HG02798 (cell line): Measurements from ENCODE around the gene ANK3.

ENCODE experiments used
- ATAC-seq: cut with Tn5 transposase; IDR thresholded peaks from one replicate; pipeline ENCODE4 v1.9.1; 2021; ENCODE audit warnings: mild to moderate bottlenecking; ENCODE audit not compliant: unreplicated experiment, poor library complexity

ANK3 gene

DNA sequence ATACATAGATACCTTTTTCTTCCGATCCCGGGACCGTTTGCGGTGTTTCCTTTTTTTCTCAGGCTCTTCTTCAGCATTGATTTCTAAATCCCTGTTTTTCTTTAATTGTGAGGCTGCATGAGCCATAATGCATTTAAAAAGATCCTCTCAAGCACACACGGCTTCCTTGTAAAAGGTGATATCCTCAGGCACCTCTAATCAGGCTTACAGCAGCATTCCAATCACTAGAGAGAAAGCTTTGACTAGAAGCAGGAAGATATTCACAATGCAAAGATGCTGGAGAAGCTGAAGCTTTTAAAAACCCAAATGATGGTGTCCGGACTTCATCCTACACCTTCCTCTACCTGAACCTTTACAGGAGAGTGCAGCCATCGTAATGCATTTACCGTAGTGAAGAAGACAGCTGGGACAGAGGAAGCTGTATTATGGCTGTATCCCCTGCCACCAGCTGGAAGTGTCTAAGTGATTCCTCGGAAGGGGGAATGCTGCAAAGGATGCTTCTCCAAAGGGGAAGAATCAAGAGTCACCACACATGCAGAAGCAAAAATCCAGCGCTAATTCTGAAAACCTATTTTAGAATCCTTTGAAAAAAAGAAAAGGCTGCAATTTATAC, at the start of gene ANK3:
TSS of gene ANK3 (minus strand) at position 463 of the 613 bp plus-strand sequence. CDS start at position 126, 337 bp downstream.
- no peak for ATAC-seq

DNA sequence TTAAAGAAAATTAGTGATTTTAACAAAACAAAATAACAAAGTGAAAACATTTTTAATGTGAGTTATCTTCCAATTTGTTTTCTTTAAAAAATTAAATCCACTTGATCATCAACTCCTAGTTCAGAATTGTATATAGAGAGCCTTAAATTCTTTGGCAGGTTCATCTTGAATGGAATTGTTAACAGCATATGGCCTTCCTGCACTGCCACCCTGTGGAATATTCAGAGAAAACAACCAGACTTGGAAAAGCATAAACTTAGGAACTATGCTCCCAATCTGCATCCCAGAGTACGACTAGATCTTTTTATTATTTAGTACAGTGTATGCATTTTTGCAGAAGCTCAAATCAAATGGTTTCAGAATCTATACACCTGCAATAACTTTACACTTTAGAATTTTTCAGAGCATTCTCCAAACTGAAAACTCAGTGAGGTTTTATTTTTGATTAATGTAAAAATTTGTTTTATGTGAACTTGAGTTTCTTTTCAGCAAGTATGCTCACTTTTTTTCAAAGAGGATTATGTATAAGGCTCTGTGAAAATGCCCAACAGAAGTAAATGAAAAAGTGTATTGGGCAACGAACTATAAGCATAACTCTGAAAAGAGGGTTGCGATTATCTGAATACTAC, 44.9 kb upstream of the ANK3 start:
- peak; percentile 48 for ATAC-seq

DNA sequence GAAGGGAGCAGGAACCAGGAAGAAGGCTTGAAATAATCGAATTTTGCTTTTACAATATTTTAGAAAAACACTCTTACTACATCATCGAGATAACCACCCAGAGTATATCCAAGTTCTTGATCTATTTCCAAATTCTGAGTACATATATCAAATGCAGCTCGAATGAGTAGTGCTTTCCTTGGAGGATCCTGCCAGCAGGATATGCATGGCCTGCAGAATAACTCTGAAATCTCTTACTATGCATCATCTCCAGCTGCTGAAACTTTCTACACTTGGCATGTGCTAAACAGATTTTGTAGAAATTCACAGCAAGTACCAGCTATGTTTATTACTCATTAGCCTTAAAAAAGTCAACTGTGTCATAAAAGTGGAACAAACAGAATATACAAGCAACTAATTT, 44.0 kb upstream of the ANK3 start:
- no peak for ATAC-seq

DNA sequence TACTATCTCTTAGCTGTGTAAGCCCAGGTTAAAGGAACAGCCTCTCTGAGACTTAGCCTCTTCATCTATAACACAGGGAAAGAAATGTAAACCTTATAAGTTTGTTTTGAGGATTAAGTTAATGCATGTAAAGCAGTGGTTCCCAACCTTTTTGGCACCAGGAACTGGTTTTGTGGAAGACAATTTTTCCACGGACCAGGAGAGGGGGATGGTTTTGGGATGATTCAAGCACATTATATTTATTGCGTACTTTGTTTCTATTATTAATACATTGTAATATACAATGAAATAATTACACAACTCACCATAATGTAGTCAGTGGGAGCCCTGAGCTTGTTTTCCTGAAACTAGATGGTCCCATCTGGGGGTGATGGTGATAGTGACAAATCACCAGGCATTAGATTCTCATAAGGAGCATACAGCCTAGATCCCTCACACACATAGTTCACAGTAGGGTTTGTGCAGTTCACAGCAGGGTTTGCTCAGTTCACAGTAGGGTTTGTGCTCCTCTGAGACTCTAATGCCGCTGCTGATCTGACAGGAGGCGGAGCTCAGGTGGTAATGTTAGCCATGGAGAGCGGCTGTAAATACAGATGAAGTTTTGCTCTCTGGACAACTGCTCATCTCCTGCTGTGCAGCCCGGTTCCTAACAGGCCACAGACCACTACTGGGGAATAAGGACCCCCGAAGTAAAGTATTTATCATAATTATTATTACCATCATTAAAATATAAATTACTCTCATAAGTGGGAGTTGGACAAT, 41.3 kb upstream of the ANK3 start:
- no peak for ATAC-seq

DNA sequence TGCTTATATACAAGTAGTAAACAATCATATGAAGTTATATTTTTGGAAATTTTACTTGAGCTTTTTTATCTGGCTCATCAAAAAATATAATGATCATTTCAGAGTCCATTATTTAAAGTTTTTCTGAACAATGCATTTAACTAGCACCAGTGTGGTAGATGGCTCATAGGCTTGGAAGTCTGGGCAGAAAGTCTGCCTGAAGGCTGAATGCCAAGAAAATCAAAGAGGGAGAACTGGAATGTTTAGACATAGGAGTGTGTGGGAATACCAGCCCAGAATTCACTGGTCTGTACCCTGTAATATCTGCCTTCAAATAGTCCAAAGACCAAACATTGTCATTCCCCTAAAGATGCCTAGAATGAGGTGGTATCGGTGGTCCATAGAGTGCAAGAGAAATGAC, 40.3 kb upstream of the ANK3 start:
- ATAC-seq: no peak

DNA sequence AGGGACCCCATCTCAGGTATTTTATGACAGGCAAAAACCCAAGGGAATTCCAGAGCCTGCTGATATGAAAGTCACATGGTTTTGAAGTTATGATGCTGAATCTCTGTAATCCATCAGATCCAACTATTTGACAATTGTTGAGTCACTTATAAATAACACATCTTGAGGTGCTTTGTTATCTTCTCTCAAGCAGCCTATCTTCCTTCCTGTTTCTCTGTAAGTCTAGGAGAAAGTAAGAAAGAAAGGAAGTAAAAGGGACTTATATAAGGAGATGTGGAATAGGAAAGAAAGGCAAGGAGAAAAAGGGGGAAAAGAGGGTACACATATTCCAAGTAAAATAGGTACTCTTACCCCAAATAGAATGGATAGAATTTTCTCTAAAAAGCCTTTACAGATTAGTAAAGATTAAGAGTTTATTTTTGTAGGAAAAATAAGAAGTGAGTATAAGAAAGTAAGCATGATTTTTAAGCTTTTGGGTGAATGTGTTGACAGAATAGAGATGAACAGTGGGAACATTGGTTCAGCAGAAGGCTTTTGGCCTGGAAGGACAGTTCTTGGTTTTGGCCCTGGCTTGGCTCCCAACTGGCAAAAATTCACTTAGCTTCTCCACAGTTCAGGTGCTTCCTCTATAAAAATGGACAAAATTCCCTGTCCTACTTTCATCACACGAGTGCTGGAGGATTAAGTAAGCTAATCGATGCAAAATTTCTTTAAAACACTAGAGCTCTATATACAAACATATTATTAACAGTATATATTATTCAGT, 39.6 kb upstream of the ANK3 start:
- ATAC-seq: no peak

DNA sequence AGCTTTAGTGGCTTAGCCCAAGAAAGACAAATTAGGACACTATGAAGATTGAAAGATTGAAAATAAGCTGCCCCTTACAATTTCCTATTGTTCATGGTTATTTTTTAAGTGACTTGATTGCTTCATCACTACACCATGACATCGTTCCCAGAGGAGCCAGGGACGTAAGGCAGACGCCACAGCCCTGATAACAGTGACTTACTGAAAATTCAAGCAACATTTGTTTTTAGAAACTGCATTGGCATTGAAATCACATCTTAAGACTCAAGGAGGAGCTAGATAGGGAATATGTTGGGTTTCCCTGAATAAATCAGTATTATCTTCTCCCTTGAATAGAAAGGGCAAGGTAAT, 38.7 kb upstream of the ANK3 start:
- ATAC-seq: no peak

DNA sequence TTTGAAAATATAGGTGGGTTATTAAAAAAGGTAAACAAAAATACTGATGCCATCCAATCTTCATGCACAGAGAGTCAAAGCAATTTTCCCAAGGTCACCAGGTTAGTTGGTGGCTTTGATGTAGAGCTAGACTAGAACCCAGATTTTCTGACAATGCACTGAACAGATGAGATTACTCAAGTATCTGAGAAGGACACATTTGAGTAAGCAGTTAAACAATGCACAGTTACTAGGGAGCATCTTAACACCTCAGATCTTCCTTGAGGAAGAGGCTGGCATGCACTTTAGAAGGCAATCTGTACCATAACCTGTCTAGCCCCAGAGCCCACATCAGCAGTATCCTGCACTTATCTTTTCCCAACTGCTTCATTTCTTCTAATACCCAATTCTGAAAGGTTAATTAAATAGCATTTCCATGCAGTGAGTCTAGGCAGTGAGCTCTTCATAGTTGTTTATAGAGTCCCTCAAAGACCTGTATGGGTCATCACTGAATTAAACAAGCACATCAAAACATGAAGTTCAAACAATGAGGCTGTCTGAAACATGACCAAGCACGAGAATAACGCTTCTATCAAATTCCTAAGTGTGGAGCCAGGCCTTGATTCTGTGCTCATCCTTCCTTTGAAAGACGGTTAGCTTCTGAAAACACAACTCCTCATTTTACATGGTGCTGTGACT, 38.2 kb upstream of the ANK3 start:
- ATAC-seq: no peak

DNA sequence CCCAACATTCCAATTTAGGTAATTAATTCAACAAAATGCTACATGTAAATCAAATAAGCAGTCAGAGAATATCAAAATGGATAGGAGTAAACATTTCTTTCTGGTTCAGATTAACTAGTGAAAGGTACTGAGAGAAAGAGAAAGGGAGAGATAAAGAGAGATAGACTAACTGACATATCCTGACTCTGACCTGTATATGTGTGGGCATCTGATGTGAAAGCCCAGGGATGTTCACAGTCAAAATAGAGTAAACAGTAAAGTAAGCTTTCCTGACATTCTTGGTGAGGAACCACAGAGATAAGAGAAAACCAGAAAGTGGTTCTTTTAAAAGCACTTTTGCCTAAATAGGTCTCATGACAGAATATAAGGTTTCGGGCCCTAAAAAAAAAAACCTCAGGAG, 37.5 kb upstream of the ANK3 start:
- ATAC-seq: no peak

DNA sequence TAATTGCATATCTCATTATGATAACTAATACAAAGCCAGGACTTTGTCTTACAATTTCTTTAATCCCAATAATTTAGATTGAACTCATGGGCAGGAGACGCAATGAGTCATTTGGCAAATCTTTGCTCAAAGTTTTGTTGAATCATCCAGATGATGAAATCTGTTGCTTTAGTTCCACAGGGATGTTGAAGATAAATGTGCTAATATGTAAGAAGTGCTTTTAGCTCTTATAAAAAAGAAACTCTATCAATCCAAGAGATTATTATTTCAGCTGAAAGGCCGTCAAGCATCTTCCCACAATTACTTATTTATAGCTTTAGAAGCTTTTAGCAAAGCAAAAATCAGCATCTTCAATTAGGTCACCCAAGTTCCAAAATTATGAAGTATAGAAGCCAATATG, 36.8 kb upstream of the ANK3 start:
- ATAC-seq: no peak

DNA sequence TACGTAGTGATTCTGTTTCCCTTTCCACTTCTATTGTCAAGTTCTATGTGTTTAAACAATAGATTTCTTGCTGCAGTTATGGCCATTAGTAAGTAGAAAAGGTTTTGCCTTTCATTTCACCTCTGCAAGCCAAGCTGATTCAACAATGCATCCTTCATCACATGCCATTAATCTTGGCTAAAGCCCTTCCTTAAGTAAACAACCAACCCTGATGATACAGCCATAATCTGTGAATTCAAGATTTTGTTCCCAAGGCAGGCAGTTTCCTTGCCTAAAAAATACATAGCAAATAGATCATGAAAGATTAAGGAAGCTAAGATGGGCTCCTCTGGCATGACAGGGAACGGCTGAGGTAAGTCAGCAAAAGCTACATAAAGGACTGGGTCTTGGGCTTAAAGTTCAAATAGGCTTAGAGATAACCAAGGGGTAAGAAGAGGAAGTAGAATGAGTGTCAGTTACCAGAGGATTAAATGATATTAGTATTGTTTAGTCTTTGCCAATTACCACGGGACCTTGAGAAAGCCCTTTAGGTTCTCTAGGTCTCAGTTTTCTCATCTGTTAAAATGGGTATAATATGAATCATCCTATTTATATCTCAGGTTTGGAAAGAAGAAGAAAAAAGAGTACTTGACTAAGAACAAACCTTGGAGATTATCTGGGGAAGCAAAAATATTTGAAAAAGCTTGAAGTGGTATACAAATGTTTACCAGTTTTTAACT, 35.9 kb upstream of the ANK3 start:
- no peak for ATAC-seq

DNA sequence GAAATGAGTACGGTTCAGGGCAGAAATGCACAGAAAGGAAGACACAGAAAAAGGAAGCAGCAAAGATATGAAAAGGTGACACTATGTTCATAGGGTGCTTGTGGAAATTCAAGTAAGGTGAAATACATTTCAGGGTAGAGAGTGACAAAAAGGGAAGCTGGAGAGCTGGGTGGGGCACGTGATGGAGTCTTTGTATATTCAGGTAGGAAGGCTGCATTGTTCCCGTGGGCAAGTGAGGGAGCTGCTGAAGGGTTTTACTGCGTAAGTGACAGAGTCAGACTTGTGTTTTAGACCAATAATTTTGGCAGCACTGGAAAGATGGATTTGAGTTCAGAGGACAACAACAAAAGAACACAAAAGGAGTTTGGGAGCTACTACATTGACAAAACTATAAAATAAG, 35.3 kb upstream of the ANK3 start:
- no peak for ATAC-seq

DNA sequence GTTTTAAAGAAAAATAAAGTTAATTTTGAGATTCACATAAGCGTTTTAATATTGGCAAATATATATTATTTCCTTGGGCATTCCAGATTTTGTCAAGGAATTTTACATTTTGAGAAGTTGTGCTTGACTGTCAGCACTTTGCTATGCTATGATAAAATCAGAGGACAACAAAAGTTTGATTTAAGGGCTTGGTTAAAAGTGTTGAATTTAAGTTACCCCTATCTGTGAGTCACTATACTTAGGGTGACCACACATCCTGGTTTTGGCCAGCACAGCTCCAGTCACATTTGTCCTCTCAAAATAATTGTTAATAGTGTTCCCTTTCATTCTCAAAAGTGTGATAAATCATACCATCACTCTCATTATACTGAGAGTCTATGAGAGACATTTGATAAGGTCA, 34.2 kb upstream of the ANK3 start:
- no peak for ATAC-seq

DNA sequence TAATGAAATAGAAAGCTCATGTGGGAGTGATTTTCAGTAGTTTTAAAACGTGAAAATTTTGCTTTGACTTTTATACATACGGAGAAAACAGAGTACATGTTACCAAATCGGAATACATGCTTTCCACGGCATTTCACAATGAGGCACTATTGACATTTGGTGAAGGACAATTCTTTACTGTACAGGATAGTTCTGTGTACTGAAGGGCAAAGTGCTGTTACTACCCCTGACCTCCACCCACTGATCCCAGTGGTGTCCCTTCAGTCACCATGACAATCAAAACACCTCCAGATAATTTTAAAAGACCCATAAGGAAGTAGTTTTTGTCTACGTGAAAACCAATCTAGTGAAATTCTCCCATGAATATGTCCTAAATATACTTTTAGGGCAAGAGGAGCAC, 33.1 kb upstream of the ANK3 start:
- ATAC-seq: no peak

DNA sequence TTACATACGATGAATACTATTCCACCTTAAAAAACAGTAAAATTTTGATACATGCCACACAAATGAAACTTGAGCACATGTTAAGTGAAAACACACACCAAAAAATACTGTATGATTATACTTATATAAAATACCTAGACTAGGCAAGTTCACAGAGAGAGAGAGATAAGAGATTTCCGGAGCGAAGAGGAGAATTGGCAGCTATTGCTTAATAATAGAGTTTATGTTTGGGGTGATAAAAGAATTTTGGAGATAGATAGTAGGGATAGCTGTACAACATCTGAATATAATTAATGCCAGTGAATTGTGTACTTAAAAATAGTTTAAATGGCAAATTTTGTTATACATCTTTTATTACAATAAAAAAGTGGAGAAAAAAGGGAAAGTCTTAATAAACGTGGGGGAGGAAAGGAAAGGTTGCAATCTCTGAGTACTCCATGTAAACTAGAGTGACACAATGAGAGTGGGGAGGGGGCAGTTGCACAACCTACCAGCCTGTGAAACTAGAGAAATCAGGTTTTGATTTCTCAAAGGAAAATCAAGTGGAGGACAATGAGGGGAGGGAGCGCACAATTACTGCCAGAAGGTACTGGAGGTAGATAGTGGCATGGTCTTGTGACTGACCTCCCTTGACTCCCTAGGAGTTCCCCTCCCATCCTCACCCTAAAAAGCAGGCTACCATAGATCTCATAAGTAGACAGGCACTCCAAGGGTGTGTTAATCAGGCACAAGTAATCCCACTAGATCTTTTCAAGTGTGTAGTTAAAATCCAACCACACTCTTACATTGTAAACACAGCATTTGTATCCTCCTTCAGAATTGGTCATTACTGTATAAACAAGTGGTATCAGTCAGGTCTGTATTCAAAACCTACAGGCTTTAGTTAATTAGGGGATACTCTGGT, 31.6 kb upstream of the ANK3 start:
- no peak for ATAC-seq

DNA sequence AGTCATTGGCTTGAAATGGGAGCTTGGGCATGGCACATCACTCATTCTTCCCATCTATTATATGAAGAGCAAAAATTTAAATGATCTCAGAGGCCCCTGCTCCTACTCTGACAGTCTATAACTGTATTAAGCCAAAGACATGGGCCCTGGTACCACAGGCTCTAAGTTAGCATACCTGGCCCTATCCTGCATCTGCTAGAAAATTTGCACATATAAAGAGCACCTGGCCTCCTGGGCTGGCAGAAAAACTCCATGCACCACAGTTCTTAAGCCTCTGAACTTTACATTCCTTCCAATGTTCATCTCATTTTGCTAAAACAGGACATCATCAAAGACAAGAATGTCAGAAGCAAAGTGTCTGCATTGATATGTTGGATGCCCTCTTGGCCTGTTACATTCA, 29.6 kb upstream of the ANK3 start:
- ATAC-seq: no peak

DNA sequence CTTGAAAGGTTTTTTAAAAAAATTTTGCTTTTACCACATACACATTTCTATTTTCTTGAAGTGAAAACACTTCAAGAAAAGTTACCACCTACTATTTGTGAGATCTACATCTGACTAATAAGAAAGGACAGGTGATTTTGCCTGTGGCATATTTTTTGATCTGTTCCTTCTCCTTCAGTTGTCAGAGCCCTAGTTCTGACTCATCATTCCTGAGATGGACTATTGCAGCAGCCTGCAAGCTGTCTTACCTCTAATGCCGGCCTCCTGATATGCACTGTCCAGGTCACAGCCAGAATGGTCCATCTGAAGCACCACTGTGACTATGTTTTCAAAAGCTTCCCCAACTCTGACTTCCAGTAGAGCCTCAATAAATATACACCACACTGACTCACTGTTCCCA, 28.2 kb upstream of the ANK3 start:
- no peak for ATAC-seq

DNA sequence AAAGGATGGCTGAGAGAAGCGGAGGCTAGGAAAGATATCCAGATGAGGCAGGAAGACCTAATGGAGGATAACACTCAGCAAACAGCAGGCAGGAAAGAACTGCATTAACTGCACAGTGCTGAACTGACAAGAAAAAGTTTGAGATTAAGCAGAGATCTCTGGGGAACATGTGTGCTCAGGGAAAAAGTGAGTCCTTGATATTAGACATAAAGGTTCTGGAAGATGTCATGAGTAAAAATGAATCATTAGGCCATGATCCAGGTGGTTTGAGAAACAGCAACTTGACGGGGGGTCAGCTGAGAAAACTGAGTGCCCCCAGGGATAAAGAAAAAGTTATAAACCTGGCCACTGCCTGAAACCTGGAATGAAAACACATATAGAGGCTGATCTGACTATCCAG, 27.3 kb upstream of the ANK3 start:
- ATAC-seq: no peak
